CD4-positive, alpha-beta T cell treated with Interleukin-10 for 1 hour (primary cell): ENCODE data around the gene PSMC5.
"Not testable (repeated sequence)": the region's sequence is repeated elsewhere in the genome, so short reads cannot be mapped to it uniquely, and the experiment has no call there.

Experiments
- DNase-seq: peaks from one replicate; pipeline ENCODE4 v3.0.0-alpha.2; 2020

The PSMC5 gene

DNA sequence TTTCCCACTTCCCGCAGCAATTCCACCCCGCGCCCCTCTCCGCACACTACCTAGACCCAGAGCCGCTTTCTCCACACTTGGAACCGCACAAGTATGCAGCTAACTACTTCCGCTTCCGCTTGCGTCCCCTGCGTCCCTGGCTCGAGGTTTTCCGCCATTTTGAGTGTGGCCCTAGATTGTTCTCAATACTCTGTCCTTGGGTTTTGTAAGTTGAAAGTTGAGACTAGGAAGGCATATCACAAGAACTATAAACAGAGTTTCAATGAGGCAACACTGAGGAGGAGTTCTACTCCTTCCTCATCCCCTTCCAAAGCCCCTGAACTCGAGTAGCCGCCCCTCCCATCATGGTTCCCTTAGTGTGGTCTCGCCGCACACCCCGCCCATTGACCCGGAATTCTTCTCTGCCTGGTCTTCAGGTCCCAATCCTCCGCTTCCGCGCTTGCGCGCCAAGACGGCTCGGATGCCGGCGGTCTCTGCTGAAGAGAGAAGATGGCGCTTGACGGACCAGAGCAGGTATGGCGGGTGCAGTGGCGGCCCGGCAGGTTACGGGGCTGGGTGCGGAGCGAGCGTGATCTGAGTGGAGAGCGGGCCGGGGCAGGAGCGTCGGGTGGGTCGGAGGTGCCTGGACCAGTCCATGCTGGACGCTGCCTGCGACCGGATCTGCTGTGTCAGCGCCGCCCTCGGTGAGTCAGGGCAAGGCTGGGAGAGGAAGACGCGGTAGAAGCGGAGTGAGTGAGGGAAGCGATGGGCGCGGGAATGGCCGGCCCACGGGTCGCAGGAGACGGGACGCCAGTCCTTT lies at the start of gene PSMC5, which contains the start of gene FTSJ3:
Gene PSMC5 (plus strand): TSS at position 430 of the 799 bp plus-strand sequence. CDS start 60 bp downstream, at position 490.
Gene FTSJ3 (minus strand): TSS at position 662 of the 799 bp plus-strand sequence. CDS start 761 bp downstream, outside the sequence.
- peak; percentile 96 for DNase-seq

DNA sequence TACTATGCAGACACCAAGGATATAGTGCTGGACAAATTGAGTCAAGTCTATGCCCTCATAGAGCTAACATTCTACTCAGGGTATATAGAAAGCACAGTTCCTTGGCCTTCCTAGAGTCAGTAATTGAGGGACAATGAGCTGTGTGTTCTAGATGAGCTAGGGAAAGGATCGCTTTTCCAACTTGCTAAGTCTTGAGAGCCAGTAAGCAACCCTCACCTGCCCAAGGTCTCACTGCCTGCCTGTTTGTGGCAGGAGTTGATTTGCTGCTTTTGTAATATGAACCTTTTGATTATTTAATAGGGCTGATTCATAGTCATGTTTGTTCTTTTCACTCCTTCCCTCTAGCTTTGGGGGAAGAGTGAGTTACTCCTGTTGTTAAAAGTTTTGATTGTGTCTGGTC lies 46.7 kb upstream of the PSMC5 start:
- DNase-seq: no peak

DNA sequence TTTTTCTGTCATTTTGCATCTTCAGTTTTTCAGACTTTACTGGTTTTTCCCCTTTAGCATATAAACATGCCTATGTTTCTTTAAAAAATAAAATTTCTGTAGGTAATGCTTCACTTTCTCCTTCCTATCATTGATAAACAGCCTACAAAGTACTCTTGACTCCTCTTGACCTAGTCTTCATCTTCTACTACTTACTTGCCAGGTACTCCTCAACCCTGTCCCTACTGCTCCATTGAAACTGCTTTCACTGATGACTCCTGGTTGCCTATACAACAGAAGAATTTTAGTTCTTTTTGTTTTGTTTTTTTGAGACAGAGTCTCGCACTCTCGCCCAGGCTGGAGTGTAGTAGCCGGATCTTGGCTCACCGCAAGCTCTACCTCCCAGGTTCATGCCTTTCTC lies 46.3 kb upstream of the PSMC5 start:
- DNase-seq: no peak

DNA sequence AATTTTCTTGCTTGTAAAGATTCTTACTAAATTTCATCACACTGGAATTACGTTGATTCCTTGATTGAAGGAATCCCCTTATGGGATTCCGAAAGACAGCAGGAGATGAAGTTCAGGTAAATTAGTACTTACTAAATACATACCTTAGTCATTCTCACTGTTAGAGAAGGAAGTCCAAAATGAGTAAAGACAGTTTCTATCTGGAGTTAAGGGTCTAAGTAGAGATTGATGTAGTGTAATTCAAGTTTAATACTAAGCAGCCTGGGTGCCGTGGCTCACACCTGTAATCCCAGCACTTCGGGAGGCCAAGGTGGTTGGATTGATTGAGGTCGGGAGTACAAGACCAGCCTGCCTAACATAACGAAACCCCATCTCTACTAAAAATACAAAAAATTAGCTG lies 43.7 kb upstream of the PSMC5 start:
- DNase-seq: no peak

DNA sequence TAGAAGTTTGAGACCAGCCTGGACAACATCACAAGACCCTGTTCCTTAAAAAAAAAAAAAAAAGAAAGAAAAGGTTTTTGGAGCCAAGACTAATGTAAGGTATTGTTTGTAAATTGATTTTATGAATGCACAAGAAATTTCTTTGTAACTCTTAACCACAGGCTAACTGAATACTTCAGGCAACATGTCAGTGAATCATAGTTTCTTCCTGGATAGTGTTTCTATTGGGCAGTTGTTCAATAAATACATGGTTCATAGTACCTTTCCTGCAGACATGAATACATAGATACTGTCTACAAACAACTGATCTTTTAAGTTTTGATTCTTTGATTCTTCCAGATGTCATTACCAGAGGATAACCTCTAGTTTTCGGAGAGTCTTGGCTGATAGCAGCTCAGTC lies 41.7 kb upstream of the PSMC5 start:
- no peak for DNase-seq

DNA sequence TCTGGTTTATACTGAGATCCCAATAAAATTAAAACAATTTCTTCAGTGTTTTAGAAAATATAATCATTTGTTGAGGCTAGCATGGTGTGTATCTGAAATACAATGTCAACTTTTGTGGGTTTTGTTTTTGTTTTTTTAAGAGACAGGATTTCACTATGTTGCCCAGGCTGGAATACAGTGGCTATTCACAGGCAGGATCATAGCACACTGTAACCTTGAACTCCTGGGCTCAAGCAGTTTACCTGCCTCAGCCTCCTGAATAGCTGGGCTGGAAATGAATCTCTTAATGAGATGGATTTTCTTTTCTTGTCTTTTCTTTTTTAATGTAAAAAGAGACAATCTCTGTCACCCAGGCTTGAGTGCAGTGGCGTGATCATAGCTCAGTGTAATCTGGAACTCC lies 41.1 kb upstream of the PSMC5 start:
- DNase-seq: no peak

DNA sequence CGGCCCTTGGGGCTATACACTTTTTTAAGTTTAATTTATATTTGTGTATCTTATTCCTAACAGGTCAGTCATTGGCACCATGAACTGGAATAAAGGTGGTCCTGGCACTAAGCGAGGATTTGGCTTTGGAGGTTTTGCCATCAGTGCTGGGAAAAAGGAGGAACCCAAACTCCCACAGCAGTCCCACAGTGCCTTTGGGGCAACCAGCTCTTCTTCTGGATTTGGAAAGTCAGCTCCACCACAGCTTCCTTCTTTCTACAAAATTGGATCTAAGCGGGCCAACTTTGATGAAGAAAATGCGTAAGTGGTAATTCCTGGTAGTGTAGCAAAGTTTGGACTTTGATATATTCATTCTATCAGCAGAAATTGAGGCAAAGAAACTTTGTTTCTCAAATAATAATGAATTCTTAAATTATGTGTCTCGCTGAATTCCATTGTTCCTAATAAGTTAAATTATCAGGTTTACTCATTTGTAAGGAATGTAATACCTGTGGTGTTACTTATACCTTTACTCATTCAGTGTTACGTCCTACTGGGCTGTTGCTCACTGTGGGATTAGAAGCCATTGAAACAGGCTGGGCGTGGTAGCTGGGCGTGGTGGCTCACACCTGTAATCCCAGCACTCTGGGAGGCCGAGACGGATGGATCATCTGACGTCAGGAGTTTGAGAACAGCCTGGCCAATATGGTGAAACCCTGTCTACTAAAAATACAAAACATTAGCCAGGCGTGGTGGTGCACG lies 40.1 kb upstream of the PSMC5 start:
- DNase-seq: no peak

DNA sequence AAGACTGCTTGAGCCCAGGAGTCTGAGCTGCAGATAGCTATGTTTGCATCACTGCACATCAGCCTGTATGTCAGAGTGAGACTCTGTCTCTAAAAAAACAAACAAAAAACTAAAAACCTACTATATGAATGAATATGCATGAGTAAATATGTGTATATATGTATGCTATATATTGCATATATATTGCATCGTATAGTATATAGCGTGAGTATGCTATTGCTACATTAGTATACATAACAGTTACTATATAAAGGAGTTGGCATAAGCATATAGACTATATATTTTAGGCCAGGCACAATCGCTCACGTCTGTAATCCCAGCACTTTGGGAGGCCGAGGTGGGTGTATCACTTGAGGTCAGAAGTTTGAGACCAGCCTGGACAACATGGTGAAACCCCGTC lies 37.2 kb upstream of the PSMC5 start:
- DNase-seq: no peak

DNA sequence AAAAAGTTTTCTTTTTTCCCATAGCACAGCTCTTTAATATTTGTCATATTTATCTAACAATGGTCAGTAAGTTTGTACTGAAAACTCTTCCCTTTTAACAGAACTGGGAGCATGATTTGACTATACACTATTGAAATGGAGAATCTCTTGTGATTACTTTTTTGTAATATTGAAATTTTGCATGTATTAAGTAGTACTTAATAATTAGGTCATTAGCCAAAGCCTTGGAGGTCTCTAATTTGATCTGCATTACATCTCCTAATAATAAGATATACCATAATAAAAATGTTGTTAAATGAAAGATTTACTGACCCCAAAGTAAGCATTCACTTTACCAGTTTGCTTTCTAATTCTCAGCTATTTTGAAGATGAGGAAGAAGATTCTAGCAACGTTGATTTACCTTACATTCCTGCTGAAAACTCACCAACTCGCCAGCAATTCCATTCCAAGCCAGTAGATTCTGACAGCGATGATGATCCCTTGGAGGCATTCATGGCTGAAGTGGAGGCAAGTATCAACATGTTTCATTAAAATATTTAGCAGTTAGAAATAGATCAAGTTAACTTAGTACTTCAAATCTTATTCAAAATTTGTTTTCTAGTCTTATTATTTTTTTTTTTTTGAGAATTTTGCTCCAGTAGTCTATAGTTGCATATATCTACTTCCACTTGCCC lies 35.0 kb upstream of the PSMC5 start:
- DNase-seq: no peak

DNA sequence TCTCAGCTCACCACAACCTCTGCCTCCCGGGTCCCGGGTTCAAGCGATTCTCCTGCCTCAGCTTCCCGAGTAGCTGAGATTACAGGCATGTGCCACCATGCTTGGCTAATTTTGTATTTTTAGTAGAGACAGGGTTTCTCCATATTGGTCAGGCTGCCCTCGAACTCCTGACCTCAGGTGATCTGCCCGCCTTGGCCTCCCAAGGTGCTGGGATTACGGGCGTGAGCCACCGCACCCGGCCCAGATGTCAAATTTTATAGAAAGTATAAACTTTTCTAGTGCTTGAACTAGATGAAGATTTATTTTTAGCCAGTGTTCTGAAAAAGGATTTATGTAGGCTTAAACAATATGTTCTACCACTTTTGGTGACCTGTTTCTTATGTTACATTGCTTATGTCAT lies 30.9 kb upstream of the PSMC5 start:
- DNase-seq: not testable (repeated sequence)

DNA sequence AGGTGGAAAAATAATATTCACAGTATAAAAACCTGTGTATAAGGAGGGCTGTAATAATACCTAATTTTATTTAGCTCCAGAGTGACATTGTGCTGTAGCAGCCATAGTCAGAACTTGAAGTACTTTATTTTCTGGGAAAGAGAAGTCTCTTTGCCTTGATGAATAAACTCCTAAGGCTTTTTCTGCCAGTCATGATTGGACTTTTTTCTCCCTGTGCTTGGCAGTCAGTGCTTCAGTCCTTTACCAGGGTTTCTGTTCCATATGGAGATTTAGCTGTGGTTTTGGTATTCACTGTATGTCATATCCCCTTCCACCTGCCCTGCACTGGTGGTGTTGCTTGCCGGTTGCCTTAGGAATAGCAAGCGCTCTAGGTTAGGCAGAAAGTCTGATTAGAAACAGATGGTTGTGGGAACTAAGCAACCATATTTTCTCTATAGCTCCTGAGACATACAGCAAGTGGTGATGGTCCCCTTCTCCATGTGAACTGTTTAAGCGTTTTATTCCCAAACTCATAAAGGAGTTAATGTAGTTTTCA lies 28.6 kb upstream of the PSMC5 start:
- no peak for DNase-seq

DNA sequence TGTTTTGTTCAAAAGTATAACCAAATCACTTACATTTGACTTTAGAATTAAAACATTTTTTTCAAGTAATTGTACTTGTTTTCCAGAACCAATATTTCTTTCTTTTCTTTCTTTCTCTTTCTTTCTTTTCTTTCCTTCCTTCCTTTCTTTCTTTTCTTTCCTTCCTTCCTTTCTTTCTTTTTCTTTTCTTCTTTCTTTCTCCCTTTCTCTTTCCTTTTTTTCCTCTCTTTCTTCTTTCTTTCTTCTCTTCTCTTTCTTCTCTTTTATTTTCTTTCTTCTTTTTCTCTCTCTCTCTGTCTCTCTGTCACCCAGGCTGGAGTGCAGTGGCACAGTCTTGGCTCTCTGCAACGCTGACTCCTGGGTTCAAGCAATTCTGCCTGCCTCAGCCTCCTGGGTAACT lies 26.4 kb upstream of the PSMC5 start:
- DNase-seq: no peak

DNA sequence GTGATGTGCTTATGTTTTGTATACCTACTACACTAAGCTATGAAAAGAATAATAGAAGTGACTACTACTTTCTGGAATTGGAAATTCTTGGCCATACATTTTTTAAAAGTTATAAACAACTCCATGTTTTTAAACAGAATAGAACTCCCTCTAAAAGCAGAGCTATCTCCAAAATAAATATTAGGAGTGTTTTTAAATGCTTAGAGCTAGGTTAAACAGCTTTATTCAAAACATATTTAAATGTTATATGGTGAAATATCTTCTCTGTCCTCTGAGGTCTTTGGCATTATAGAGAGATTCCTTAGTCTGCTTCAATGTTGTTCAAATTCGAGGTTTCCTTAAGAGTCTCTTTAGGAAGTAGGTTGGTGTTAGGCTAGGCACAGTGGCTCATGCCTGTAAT lies 22.9 kb upstream of the PSMC5 start:
- DNase-seq: no peak

DNA sequence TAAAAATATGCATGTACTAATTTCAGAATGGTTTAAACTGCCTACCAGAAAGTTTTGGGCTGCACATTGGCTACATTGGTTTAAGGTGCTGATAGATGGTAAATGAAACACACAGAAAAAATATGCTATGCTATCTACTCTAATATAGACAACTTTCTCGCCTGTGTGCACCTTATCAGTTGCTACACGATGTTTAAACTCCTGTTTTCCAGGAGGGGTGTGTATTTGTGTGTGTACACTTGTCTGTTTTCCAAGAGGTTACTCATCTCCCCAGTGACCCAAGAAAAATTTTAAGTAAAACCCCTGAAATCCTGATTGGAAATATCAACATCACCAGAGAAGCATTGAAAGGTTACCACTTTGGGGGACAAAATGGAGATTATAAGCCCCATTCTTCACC lies 21.6 kb upstream of the PSMC5 start:
- DNase-seq: no peak

DNA sequence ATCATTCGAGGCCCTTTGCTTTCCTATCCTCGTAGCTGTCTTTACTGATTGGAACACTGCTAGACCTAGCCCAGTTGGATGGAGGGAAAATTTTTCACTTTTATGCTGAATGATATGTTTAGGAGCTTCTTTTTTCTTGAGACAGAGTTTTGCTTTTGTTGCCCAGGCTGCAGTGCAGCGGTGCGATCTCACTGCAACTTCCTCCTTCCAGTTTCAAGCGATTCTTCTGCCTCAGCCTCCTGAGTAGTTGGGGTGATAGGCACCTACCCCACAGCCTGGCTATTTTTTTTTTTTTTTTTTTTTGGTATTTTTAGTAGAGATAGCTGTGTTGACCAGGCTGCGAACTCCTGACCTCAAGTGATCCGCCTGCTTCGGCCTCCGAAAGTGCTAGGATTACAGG lies 17.3 kb upstream of the PSMC5 start:
- no peak for DNase-seq

DNA sequence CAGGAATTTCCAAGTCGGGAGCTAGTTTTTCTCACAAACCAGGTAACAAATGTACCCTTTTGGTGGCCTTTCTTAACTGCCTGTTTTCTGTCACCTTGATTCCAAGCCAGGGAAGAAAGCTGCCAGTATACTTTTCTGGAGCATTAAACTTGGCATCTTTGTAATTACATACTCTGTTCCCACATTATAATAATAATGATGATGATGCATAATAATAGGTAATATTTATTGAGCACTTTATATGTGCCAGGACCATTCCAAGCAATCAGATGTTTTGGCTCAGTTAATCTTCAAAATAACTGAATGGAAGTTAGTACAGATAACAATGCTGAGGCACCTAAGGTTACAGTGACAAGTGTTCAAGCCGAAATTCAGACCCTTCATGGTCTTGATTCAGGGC lies 11.1 kb upstream of the PSMC5 start:
- no peak for DNase-seq

DNA sequence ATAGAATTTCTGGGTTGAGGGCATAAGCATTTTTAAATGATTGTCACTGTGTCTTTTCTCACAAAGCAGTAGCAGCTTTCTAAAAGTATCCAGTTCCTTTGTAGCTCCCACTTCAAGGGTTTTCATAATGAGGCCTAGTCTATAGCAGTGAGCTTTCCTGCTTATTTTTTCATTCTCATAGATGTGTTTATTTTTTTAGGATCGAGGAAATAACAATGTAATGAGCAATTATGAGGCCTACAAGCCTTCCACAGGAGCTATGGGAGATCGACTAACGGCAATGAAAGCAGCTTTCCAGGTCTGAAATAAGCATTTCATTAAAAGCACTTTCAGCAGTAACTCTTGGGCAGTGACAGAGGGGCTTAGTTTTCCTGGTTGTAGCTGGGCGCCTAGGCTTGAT lies 10.6 kb upstream of the PSMC5 start:
- DNase-seq: no peak

DNA sequence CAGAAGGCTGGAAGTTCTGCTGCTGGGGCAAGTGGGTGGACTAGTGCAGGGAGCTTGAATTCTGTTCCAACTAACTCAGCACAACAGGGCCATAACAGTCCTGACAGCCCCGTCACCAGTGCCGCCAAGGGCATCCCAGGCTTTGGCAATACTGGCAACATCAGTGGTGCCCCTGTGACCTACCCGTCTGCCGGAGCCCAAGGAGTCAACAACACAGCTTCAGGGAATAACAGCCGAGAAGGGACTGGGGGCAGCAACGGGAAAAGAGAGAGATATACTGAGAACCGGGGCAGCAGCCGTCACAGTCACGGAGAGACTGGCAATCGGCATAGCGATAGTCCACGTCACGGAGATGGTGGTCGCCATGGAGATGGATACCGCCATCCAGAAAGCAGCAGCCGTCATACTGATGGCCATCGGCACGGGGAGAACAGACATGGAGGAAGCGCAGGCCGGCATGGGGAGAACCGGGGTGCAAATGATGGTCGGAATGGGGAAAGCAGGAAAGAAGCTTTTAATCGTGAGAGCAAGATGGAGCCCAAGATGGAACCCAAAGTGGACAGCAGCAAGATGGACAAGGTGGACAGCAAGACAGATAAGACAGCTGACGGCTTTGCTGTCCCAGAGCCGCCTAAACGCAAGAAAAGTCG lies 9.4 kb upstream of the PSMC5 start:
- no peak for DNase-seq

DNA sequence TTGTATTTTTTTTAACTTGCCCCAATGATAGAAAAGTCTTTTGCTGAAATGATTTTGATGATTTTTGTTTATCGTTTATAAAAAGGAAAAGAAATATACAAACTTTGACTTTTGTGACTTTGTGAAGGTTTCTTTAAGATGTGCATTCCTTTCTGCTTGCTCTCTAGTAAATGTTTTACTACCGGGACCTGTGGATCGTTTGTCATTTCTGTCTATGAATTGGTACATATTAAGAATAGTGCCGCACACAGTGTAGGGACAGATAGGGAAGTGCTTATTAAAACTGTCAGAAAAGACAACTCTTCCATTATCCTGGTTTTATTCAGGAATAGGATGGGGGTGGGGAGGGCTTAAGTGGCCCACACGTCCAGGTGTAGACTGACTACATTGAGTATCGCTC lies 8.1 kb upstream of the PSMC5 start:
- no peak for DNase-seq

DNA sequence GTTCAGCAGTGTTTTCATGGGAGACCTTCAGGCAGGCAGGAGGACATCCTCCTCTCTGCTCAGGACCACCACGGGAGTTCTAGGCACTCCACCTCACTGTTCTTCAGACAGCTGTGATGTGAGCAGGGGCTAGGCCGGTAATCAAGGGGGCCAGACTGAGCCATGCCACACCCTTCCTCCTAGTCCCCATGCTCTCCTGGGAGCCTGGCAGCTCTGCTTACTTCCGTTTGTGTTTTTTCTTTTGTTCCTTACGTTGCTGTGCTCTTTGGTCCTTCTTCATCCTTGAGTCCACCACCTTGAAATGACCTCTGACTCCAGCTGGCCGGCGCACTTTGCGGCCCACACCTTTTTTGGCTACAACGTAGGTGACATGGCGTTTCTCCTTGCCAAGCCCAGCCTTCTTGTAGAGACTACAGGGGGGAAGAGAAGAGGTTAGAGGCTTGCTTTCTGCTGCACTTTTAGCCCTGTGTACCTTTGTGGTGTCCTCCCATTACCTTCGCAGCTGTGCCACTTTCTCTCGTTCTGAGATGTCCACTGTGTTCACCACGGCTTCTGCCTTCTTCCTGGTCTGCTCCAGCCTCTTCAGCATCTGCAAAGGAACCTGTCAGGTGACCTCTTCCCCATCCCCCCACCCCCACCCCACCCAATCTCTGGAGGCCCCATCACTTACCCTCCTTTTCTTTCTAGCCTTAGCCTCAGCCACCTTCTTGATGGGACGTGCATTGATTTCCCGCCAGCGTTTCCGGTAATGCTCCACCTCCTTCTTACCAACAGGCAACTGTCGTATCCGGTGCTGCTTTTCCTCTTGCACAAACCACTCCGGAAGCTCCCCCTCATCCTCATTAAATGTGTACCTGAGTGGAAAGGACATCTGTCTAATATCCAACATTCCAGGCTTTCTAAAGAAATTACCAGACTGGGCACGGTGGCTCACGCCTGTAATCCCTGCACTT lies 7.4 kb upstream of the PSMC5 start:
- DNase-seq: peak; percentile 41

DNA sequence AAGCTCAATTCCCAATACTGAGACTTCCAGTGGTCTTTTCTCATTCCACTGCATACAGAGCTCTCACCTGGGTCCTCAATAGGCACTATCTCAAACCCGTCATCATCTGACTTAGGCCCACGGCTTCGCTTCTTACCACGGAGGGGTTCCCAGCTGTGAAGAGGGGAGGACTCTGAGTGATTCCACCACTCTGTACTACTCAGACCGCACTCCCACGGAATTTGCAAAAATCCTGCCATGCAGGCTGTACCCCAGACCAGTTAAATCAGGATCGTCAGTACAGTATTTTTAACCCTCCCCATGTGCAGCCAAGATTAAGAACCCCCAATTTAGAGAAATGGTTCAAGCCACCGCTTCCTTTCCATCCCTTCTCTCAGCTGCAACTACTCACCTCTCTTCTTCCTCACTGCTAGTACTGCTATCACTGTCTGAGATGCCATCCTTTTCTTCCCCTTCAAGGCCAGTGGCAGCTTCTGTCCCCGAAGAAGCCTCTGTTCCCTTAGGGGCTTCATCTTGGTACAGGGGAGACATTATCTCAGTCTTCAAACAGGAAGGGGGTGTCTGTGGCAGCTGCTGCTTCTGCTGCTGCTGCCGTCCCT lies 6.2 kb upstream of the PSMC5 start:
- no peak for DNase-seq
